HG02973 (cell line): ENCODE measurements around the gene OR7C1.
"Not testable (repeated sequence)": the region's sequence is repeated elsewhere in the genome, so short reads cannot be mapped to it uniquely, and the experiment has no call there.

Experiments used
- ATAC-seq: cut with Tn5 transposase; IDR thresholded peaks from one replicate; pipeline ENCODE4 v1.9.1; 2021; ENCODE audit warnings: moderate library complexity; ENCODE audit not compliant: unreplicated experiment

OR7C1 gene

DNA sequence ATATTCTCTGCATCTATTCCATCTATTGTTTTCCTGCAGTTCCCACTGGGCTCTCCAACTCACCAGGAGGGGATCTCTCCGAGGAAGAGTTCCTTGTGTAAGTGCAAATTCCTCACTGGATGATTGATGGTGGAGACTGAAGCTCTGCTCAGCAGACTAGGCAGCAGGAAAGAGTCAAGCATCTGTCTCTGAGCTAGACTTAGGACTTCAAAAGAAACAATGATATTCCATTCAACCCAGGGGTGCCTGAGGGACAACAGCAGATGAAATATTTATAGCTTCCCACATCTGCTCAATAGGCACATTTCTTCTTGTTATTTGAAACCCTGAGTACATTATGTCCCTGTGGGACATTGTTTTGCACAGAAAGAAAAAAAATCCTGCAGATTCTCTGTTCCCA is at the start of gene OR7C1, which contains the start of gene OR7A5:
Gene OR7C1 (minus strand): TSS at position 175 of the 400 bp plus-strand sequence. CDS start 35,049 bp downstream, outside the sequence.
Gene OR7A5 (minus strand): TSS at position 175 of the 400 bp plus-strand sequence. CDS start 6,944 bp downstream, outside the sequence.
- ATAC-seq: no peak

DNA sequence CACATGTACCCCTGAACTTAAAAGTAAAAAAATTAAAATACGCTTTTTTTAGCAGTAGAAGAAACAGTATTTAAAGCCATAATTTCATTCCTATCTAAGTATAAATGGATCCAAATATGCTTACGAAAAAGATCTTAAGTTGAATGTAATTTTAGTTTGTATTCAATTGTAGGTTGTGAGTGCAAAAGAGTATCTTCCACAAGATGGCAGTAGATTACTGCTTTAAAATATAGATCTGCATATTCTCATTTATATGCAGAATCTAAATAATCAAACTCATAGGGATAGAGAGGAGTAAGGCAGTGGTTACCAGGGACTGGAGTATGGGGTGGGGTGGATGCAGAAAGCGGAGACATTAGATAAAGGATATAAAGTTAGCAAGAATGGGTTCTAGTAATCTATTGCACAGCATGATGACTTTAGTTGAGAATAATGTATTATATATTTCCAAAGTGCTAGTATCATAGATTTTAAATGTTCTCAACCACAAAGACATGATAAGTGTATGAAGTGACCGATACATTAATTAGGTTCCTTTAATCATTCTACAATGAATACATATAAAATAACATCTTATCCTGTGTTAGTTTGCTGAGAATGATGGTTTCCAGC is 36.7 kb upstream of the OR7C1 start:
- ATAC-seq: no peak

DNA sequence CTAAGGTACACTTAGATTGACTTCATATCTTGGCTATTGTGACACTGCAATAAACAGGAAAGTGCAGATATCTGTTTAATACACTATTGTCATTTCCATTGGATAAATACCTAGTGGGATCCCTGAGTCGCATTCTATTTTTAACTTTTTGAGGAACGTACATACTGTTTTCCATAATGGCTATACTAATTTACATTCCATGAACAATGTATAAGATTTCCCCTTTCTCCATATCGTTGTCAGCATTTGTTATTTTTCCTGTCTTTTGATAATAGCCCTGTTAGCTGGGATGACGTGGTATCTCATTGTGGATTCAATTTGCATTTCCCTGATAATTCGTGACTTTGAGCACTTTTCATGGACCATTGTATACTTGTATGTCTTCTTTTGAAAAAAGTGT is 33.5 kb upstream of the OR7C1 start:
- no peak for ATAC-seq

DNA sequence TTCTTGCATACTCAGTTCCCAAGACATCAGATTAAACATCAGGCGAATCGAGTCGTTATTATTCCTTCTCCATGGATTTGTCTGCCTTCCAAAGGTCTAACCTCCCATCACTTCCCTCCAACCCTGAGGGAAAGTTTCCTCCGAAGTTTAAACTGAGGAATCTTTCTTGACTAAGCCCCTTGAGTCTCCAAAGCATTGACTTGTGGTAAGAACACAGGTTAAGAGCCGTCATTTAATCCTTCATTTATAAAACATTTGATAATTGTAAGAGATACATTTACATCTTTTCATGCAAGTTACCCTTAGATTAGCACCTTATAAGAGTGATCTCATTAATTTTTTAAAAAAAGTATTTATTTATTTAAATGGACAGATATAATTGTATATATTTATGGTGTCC is 13.8 kb upstream of the OR7C1 start, which contains the start of gene OR7A10:
Gene OR7A10 (minus strand): TSS at position 101 of the 400 bp plus-strand sequence. CDS start 7,045 bp downstream, outside the sequence.
- ATAC-seq: no peak

DNA sequence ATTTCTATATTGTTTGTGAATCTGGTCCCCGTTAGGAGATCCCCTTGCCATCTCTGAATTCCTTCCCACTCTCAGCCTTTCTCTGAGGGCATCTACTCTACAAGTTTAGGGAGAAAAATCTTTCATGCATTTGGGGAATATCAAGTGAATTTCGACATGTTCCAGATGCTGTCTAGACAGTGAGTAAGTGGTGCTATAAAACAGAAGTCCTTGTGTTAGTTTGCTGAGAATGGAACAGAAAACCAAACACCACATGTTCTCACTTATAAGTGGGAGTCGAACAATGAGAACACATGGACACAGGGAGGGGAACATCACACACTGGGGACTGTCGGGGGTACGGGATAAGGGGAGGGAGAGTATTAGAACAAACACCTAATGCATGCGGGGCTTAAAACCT is 8.6 kb upstream of the OR7C1 start:
- no peak for ATAC-seq

DNA sequence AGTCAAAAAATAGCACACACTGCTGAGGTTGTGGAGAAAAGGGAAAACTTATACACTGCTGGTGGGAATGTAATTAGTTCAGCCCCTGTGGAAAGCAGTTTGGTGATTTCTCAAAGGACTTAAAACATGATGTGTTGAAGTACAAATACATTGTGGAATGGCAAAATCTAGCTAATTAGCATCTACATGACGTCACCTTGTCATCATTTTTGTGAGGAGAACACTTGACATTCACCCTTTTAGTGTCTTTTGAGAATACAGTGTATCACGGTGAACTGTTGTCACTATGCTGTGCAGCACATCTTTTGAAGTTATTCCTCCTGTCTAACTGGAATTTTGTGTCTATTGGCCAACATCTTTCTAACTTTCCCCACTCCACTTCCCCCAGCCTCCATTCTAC is 8.2 kb upstream of the OR7C1 start:
- no peak for ATAC-seq

DNA sequence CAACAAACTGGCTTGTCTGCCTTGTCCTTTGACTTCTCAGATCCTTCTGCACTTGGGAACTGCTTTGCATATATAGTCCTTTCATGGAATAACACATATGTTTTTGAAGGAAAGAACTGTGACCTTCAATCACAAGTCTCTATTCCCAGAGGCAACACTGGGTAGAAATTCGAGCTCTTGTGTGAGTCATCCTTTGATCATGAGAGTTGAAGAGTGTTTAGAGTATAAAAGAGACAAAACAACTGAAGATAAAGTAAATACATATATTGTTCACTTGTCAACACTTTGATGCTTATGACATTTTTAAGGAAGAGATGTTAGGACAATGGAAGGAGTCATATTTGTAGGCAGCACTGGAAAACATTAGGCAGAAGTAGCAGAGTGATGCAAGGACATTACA is 5.2 kb upstream of the OR7C1 start:
- no peak for ATAC-seq

DNA sequence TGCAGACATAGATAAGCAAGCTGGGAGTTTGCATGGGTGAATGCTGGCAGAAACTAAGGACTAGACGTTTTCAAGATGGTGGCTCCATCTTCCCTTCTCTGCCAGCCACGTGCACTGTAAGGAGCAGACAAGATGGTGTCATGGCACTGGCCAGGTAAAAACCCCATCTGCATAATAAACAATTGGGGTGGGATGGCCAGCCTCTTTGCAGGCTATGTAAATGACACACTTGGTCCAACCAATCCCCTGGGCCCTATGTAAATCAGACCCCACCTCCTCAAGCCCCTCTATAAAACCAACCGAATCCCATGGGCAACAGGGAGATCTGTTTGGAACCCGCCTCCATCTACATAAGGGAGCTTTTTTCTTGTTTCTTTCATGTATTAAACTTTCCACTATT is 2.4 kb upstream of the OR7C1 start:
- no peak for ATAC-seq

DNA sequence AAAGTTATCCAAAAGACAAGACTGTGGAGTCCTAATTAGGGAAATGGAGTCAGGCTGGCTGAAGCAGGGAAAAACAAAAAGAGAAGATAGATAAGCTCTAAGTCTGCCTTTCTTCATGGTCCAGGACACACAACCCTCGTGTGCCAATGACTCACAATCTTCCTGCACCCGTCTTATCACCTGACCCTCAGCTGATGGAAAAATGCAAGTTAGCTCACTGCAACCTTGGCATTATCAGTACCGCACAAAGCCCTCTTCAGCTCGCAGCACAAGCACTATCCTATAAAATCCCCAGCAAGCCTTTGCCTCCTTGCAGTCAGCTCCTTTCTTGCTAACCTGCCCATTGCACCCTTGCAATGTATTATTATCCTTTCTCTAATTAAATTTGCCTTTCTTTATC is 4.3 kb downstream of the OR7C1 start:
- ATAC-seq: no peak

DNA sequence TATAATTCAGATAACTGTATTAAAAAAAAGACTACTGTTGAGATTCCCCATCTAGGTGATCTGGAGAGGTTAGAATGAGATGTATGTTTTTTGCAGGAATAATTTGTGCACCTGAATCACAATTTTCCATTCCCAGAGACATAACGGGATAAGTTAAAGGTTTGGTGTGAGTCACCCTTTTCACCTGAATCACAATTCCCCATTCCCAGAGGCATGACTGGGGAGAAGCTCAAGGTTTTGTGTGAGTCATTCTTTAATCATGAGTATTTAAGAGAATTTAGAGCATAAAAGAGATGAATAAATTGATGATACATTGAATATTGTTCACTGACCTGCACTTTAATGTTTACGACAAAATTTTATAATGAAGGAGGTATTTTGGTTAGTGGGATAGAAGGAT is 9.0 kb downstream of the OR7C1 start:
- no peak for ATAC-seq

DNA sequence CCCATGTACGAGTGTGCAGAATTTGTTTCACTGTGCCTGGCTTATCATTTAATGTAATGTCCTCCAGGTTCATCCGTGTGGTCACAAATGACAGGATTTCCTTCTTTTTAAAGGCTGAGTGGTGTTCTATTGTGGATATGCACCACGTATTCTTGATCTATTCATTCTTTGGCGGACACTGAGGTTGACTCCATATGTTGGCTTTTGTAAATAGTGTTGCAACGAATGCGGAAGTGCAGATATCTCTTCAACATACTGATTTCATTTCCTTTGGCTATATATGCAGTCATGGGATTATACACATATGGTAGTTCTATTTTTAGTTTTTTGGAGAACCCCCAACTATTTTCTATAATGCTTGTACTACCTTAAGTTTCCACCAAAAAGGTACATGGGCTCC is 13.0 kb downstream of the OR7C1 start:
- no peak for ATAC-seq

DNA sequence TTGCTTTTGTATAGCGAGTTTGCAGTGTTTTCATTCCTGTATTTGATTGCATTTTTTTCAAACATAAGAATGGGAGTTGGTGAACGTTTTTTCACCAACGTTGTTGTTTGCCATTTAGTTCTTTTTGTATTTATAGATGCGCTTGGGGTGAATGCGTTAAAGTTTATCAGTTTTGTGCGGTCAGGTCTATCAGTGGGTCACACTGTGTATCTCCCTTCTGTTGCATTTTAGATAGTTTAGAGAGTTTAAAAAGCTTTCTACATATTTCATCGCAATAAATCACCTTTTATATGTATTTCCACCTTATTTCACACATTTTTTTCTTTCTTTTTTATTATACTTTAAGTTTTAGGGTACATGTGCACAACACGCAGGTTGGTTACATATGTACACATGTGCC is 16.4 kb downstream of the OR7C1 start:
- no peak for ATAC-seq

DNA sequence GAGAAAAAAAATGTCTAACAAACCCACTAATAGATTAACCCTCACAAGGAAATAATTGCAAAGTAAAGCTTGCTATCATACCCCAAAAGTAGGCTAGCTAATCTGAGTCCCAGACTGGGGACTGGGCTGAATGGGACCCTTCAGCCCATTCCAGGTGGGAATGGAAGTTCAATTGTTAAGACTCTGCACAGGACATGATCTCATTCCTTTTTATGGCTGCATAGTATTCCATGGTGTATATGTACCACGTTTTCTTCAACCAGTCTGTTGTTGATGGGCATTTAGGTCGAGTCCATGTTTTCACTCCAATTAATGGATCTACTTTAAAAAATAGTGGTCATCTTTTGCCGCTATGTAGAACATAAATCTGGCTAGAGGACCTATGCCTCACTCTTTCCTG is 17.9 kb downstream of the OR7C1 start:
- ATAC-seq: no peak

DNA sequence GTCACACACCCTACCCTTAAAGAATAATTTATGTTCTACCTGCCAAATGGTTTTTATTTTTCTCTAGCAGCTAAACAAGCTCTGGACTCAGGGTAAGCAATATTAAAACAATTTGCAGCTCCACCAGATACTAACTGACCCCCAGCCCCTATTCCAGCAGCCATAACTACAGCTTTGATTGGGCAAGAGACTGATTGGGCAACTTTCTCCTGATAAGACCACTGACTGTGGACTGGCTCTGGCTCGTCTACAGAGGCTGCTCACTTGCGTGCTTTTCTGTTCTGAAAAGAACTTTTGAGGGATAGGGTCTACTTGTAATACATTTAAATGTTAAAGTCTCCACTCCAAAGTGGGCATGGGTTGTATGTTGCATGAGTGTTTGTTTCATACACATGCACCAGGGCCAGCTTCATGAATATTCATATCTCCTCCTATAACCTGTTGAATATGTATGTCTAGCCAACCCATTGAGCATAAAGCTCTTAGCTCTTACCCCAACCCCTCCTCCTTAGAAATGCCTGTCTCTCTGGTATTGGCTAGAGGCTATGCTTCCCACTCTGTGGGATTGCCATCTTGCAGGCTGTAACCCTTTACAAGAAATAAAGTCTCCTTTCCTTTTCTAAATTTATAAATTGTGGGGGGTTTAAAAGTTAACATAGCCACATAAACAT is 19.9 kb downstream of the OR7C1 start:
- ATAC-seq: no peak

DNA sequence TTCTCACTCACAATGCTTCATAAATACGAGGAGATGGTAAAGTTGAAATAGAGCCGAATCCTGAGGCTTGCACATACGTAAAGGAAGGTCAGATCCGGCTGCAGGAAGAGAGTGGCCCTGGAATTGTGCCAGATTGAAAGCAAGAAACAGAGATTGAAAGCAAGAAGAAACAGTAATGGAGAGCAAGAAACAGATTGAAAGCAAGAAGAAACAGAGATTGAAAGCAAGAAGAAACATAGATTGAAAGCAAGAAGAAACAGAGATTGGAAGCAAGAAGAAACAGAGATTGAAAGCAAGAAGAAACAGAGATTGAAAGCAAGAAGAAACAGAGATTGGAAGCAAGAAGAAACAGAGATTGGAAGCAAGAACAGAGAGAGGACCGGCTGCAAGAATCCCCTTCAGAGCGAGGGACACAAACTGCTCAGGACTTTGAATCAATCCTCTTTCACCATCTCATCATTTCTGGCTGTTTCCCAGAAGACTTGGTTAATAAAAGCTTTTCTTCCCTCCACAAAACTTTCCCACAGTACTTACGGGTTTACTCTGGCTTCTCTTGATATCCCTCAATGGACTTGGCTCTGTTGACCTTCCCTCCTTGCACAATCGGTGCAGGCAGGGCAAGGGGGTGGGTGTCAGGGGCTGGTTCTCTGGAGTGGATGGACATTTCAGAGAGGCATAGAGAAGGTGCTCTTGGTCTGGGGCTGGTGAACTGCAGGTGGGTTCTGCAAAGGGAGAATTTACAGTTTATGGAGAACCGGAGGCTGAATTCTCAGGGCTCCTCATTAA is 25.5 kb downstream of the OR7C1 start:
- no peak for ATAC-seq

DNA sequence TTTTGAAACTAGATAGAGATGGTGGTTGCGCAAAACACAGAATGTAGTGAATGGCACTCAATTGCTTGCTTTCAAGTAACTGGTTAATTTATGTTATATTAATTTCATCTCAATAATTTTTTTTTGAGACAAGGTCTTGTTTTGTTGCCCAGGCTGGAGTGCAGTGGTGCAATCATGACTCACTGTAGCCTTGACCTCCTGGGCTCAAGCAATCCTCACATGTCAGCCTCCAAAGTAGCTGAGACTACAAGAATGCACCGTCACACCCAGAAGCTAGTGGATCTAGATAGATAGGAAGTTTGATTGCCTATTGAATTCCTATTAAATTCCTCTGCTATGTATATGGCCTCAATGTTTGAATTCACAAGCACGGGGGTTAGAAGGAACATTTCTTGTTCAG is 30.2 kb downstream of the OR7C1 start:
- ATAC-seq: no peak

DNA sequence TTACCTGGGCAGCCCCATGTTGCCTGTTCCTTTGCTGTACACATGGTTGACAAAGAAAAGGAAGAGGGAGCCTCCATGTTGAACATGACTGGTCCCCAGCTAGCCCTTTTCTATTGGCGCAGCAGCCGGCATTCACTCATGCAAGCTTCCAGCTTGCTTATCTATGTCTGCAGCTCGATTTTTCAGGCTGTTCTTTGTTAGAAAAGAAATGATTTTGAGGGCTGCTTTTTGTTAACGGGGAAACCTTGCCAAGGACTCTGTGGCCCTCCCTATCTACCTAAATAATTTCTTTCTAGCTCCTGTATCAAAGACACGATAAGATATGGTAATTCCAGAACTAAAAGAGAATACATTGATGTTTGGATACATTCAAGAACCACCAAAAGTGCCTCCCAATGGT is 36.2 kb downstream of the OR7C1 start:
- ATAC-seq: no peak

DNA sequence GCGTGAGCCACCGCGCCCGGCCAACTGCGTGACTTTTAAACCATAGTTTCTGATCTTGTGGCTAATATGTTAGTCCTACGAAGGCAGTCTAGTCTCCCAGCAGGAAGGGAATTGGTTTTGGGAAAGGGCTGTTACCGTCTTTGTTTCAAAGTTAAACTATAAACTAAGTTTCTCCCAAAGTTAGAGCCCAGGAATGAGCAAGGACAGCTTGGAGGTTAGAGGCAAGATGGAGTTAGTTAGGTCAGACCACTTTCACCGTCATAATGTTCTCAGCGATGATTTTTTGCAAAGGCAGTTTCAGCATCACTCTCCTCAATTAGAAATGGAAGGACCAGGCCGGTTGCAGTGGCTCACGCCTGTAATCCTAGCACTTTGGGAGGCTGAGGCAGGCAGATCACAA is 39.0 kb downstream of the OR7C1 start:
- no peak for ATAC-seq

DNA sequence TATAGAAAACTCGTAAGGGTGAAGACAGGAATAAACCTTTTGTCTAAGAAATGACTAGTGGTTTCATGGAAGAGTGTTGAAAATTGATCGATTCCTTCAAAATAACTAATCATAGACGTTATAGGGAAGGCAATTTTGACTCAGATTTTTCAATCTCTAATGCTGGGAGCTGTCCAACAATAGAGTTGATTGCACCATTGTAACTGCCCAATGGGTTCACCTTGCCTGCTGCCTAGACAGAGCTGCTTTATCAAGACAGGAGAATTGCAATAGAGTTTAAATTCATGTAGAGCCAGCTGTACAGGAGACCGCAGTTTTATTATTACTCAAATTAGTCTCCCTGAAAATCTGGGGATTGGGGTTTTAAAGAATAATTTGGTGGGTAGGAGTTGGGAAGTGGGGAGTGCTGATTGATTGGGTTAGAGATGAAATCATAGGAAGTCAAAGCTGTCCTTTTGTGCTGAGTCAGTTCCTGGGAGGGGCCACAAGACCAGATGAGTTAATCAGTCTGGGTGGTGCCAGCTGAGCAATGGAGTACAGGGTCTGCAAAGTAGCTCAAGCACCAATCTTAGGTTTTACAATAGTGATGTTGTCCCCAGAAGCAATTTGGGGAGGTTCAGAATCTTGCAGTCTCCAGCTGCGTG is 39.8 kb downstream of the OR7C1 start:
- ATAC-seq: no peak

DNA sequence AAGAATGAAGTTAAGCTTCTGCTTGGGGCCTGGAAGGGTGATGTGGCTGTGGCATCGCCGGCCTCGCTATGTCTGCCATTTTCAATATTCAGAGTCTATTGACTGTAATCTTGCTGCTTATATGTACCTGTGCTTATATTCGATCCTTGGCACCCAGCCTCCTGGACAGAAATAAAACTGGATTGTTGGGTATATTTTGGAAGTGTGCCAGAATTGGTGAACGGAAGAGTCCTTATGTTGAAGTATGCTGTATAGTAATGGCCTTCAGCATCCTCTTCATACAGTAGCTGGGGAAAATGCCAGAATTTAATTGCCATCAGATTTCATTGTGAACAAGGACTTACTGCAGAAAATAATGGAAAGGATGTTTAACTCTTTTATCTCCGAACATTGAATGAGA is 42.7 kb downstream of the OR7C1 start:
- not testable (repeated sequence) for ATAC-seq

DNA sequence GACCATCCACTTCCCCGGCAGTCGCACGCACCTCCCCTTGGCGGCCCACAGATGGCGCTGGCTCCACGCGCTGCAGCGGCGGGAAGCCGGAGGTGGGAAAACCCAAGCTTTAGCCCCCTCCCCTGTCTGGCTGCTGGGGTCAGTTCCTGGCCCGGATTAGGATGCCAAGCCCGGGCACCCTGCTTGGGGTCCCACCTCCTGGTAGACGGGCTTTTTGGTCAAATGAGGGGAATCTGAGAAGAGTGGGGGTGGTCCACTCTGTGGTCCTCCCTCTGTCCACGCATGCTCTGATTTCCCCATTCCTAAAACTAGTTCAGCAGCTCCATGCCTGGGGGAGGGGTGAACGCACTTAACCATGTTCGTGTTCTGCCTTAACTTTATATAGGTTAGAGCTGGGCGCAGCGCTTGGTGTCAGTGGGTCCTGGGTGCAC is 48.5 kb downstream of the OR7C1 start:
- no peak for ATAC-seq
